PFSK-1 (cell line): ENCODE measurements around the gene TMEM94.

ENCODE experiments used
- FOXP2 ChIP-seq: optimal IDR thresholded peaks from 2 replicates; pipeline ENCODE3; 2011; ENCODE audit warnings: borderline replicate concordance, control low read depth, inconsistent platforms; ENCODE audit not compliant: insufficient read depth; ENCODE audit errors: extremely low read length, extremely low read depth
- POLR2AphosphoS5 ChIP-seq: IDR thresholded peaks from 2 replicates; pipeline ENCODE4 v1.6.1; 2012; ENCODE audit warnings: low read depth, mild to moderate bottlenecking, control low read depth, low read length, moderate library complexity
- REST ChIP-seq, 2 experiments: IDR thresholded peaks; 2 replicates each; pipeline versions ENCODE4 v1.6.1 to v1.8.0; 2011 to 2012; ENCODE audit warnings: low read depth in 2 of 2, low read length in 2 of 2, control low read depth in 1 of 2, inconsistent platforms in 1 of 2, mild to moderate bottlenecking in 1 of 2, moderate library complexity in 1 of 2; ENCODE audit not compliant: insufficient read depth in 1 of 2
- SIN3A ChIP-seq: IDR thresholded peaks from 2 replicates; pipeline ENCODE4 v1.6.1; 2012; ENCODE audit warnings: mild to moderate bottlenecking, low read length, moderate library complexity, borderline replicate concordance; ENCODE audit not compliant: insufficient read depth
- TAF1 ChIP-seq: IDR thresholded peaks from 2 replicates; pipeline ENCODE4 v1.6.1; 2012; ENCODE audit warnings: low read length, control low read depth, borderline replicate concordance; ENCODE audit not compliant: insufficient read depth

The TMEM94 gene

GRCh38 chr17:75440738-75441448 lies 15.5 kb upstream of the TMEM94 start:
- TF ChIP-seq POLR2AphosphoS5, result no peak
- TF ChIP-seq FOXP2, result no peak
- TF ChIP-seq SIN3A, result no peak
- no peak for TF ChIP-seq REST (IDR thresholded peaks at IDR 0.05; ENCODE audit: insufficient read depth in 1 of 2, low read depth in 2 of 2, low read length in 2 of 2)
- TF ChIP-seq TAF1, result no peak

- TF ChIP-seq POLR2AphosphoS5, result no peak
- no peak for TF ChIP-seq FOXP2
- no peak for TF ChIP-seq REST (IDR thresholded peaks at IDR 0.05; ENCODE audit: insufficient read depth in 1 of 2, low read depth in 2 of 2, low read length in 2 of 2)
- no peak for TF ChIP-seq TAF1
- no peak for TF ChIP-seq SIN3A
Measured at GRCh38 chr17:75442168-75443103, 14.0 kb upstream of the TMEM94 start.

GRCh38 chr17:75445296-75445695 lies 11.1 kb upstream of the TMEM94 start:
- TF ChIP-seq FOXP2, result no peak

- no peak for TF ChIP-seq POLR2AphosphoS5
- no peak for TF ChIP-seq REST (IDR thresholded peaks at IDR 0.05; ENCODE audit: insufficient read depth in 1 of 2, low read depth in 2 of 2, low read length in 2 of 2)
- TF ChIP-seq TAF1, result no peak
- no peak for TF ChIP-seq SIN3A
- TF ChIP-seq FOXP2, result no peak
Measured at GRCh38 chr17:75447951-75448856, 8.2 kb upstream of the TMEM94 start.

- no peak for TF ChIP-seq TAF1
- no peak for TF ChIP-seq FOXP2
- no peak for TF ChIP-seq REST (IDR thresholded peaks at IDR 0.05; ENCODE audit: insufficient read depth in 1 of 2, low read depth in 2 of 2, low read length in 2 of 2)
- TF ChIP-seq POLR2AphosphoS5, result no peak
- TF ChIP-seq SIN3A, result no peak
Measured at GRCh38 chr17:75450270-75450669, 6.2 kb upstream of the TMEM94 start.
